AG09319 (cell line): ENCODE measurements around the gene CEP131.

ENCODE experiments used
- DNase-seq: peaks from one replicate; pipeline ENCODE4 v3.0.0-alpha.2; 2010; ENCODE audit warnings: low read depth; ENCODE audit errors: extremely low read depth
- TF ChIP-seq, protein P1 (sequence below): IDR thresholded peaks from 2 replicates; pipeline ENCODE4 v1.5.1; 2011; ENCODE audit warnings: low read depth, mild to moderate bottlenecking, inconsistent platforms, low read length, moderate library complexity

The CEP131 gene

DNA sequence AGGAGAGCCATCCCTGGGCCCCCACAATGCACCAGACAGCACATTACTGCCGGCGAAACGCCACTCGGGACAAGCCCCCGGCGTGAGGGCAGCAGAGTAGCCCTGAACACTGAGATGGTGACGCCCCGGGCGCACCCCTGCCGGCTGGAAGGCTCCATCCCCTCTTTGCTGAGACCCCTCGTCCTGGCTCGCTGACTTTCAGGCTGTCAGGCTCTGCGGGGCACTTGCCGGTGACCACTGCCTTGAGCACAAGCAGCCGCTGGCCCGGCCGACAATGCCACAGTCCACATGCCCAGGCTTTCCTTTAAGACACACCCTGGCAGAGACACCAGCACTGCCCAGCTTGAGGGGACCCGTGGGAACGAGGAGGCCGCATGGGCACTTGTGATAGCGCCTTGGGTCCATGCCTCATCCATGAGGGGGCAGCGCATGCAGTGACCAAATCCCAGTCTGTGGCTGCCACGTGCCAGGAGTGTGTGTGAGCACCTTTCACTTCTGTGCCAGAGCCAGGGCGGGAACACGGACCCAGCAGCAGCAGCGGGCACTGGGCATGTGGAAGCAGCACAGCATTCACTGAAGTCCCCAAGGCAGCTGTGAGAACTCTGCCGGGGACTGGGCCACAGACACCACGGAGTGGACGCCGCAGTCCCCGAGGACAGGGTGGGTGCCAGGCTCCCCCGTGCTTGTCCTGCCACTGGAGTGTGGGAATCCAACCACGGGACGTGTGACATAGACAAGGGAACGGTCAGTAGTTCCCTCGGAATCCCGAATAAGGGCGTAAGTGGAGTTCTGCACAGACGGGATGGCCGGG lies 40.8 kb upstream of the CEP131 start:
- DNase-seq: no peak
- TF ChIP-seq, protein P1, sequence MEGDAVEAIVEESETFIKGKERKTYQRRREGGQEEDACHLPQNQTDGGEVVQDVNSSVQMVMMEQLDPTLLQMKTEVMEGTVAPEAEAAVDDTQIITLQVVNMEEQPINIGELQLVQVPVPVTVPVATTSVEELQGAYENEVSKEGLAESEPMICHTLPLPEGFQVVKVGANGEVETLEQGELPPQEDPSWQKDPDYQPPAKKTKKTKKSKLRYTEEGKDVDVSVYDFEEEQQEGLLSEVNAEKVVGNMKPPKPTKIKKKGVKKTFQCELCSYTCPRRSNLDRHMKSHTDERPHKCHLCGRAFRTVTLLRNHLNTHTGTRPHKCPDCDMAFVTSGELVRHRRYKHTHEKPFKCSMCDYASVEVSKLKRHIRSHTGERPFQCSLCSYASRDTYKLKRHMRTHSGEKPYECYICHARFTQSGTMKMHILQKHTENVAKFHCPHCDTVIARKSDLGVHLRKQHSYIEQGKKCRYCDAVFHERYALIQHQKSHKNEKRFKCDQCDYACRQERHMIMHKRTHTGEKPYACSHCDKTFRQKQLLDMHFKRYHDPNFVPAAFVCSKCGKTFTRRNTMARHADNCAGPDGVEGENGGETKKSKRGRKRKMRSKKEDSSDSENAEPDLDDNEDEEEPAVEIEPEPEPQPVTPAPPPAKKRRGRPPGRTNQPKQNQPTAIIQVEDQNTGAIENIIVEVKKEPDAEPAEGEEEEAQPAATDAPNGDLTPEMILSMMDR: no peak

DNA sequence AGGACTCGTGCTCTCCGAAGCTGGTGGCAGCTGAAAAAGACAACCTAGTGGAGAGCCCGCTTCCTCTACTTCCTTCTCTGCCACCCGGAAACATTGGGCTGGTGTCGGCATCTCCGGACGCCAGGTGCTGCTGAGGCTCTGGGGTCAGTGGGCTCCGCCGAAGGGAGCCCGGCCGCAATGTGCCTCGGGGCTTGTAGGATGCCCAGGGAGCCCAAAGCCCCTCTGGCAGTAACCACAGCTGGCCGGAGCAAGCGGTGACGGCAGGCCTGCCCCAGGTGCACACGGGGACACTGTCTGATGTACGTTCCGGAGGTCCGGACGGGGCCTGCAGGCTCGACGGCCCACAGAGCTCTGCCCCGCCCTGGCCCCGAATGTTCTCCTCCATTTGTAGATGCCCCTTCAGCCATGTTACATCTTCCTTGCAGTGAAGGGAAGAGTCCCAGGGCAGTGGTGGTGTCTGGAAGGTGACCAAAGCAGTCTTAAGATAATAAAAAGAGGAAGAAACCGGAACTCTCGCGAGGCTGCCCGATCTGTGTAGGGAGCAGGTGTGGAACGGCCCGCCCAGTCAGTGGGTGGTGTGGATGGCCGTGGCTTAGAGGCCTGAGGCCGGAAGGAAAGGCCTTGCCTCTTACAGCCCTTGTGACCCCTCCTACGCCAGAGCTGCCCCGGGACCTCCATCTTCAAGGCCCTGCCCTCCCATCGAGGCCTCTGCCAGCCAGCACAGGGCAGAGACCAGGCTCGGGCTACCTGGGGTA lies 39.0 kb upstream of the CEP131 start:
- TF ChIP-seq, protein P1: no peak
- no peak for DNase-seq

- TF ChIP-seq, protein P1: no peak
- no peak for DNase-seq
Measured at GRCh38 chr17:81261096-81261495, 38.3 kb upstream of the CEP131 start.

DNA sequence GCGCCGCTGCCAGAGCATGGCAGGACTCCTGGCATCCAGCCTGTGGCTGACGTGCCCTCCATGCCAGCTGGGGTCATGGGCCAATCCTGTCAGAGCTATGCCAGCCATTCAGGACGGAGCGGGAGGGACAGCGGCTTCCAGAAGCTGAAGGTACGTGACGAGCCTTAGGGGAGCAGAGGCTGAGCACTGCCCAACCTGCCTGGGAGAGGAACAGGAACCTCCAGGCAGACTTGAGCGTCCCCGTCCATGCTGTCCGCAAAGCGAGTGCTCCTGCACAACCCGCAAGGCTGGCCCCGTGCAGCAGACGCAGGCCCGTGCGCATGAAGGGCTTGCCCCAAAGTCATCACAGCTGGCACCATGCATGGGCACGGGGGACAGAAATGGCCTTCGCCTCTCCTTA lies 37.9 kb upstream of the CEP131 start:
- DNase-seq: no peak
- TF ChIP-seq, protein P1: no peak

- no peak for DNase-seq
- TF ChIP-seq, protein P1: no peak
Measured at GRCh38 chr17:81260171-81260570, 37.4 kb upstream of the CEP131 start.

GRCh38 chr17:81259058-81259605 lies 36.4 kb upstream of the CEP131 start:
- TF ChIP-seq, protein P1: no peak
- DNase-seq: no peak

- no peak for DNase-seq
- TF ChIP-seq, protein P1: no peak
Measured at GRCh38 chr17:81258292-81258691, 35.5 kb upstream of the CEP131 start.
